Right lobe of liver (tissue), 6 donors: ENCODE measurements around the gene RTP3. TPM values are rescaled to one million over a fixed set of nuclear protein-coding genes. Genes with fewer than 3 reads are reported as not detected.

Experiments
- ATAC-seq, 4 donors: fragments of 200-7000 bp; cut with Tn5 transposase; one replicate each; pipeline ENCODE4 v1.9.1; 2020; ENCODE audit warnings: mild to moderate bottlenecking in 4 of 4, moderate library complexity in 4 of 4
- DNase-seq, 3 donors: peaks; one replicate each; pipeline ENCODE4 v3.0.0-alpha.2; 2020
- H3K27ac ChIP-seq, 3 donors: fragments of 200-600 bp; one replicate each; pipeline ENCODE4 v1.8.0; 2022
- H3K27me3 ChIP-seq, 2 donors: fragments of 200-600 bp; one replicate each; pipeline ENCODE4 v1.8.0; 2022
- H3K36me3 ChIP-seq, 4 donors: fragments of 200-600 bp; sonication (generic) in 1 of 4; one replicate each; pipeline versions ENCODE4 v1.5.1 to v1.8.0; 2017 to 2022; ENCODE audit warnings: control low read depth in 1 of 4
- H3K4me1 ChIP-seq, 4 donors: fragments of 200-600 bp; sonication (generic) in 1 of 4; one replicate each; pipeline versions ENCODE4 v1.5.1 to v1.8.0; 2017 to 2022; ENCODE audit warnings: control low read depth in 1 of 4
- H3K4me3 ChIP-seq, 3 donors: fragments of 200-600 bp; one replicate each; pipeline ENCODE4 v1.8.0; 2022
- H3K9me3 ChIP-seq, 4 donors: fragments of 200-600 bp; sonication (generic) in 1 of 4; one replicate each; pipeline versions ENCODE4 v1.5.1 to v1.8.0; 2017 to 2022; ENCODE audit warnings: control low read depth in 1 of 4
- CTCF ChIP-seq, 4 donors: fragments of 200-600 bp in 3 of 4; fragments of 450-650 bp in 1 of 4; IDR thresholded peaks; one replicate each; pipeline versions ENCODE4 v1.5.1 to v1.8.0; 2016 to 2022; ENCODE audit warnings: antibody characterized with exemption in 4 of 4, mild to moderate bottlenecking in 2 of 4
- POLR2A ChIP-seq: fragments of 450-650 bp; IDR thresholded peaks from one replicate; pipeline ENCODE4 v1.6.1; 2017; ENCODE audit warnings: antibody characterized with exemption, mild to moderate bottlenecking
- WGBS: methylation state at CpG from one replicate; pipeline ENCODE4 v1.1.6; 2018; ENCODE audit warnings: low coverage, low lambda C conversion rate; ENCODE audit not compliant: insufficient coverage; ENCODE audit errors: missing lambda C conversion rate; 5-methylcytosine and 5-hydroxymethylcytosine counted together
- intact Hi-C, 2 donors: fragments of 100-400 bp; cut with DNase I; formaldehyde crosslinking; loops; one replicate each; pipeline versions ENCODE4 v1.11.2 to v1.14.1; 2022
- total RNA-seq, 6 experiments: library from RNA; depleted of rRNA in 2 of 6; stranded (reverse); fragments of >200 nt in 2 of 6; fragmentation: NEBNext Ultra II Directional in 3 of 6; extraction: Animal tissue kit (Norgen Biotek cat#: 25700) in 3 of 6; gene quantifications; one replicate each; pipeline versions ENCODE4 v1.1.0 to v1.2.4, GENCODE V29; 2016 to 2023
- donor health status: DM: no; HTN: yes; CAD: no.
- donor health status: DM: no; HTN: no; CAD: no.
- donor health status: DM: no; HTN: no; CAD: no.
- donor health status: DM: no; HTN: yes; CAD: no.
- donor health status: DM: no; HTN: yes; CAD: no.

The RTP3 gene
- total RNA-seq, 6 experiments from 2014 or later, result 12.2 to 29.0 (median 20.9) TPM

GRCh38 chr3:46538803-46539442, 41.1 kb downstream of the RTP3 start:
- Histone ChIP-seq H3K36me3 (no peaks in the 10 kb centered on the region), H3K27me3 (no peaks in the 10 kb centered on the region), H3K4me1 (peaks cover 0 to 9% (median 0%) of the 10 kb centered on the region in 4 donors), H3K4me3 (no peak overlapping the region), H3K9me3 (no peaks in the 10 kb centered on the region), H3K27ac (no peak overlapping the region)
- ATAC-seq (peak; percentile 62 to 81 (median 76)), DNase-seq (peak in 2 of 3 donors; percentile 54 to 69)
- WGBS, result 47% methylated on average over 10 of the region's 14 CpGs
- intact Hi-C loops, result no loop called here
- TF ChIP-seq CTCF (IDR thresholded peaks at IDR 0.05) (no peak), POLR2A (no peak)

- intact Hi-C loops, result no loop called here
- Histone ChIP-seq H3K36me3 (no peaks in the 10 kb centered on the region), H3K4me1 (peaks cover 0 to 9% (median 0%) of the 10 kb centered on the region in 4 donors), H3K4me3 (no peak overlapping the region), H3K9me3 (no peaks in the 10 kb centered on the region), H3K27me3 (no peaks in the 10 kb centered on the region), H3K27ac (no peak overlapping the region)
- no peak for TF ChIP-seq CTCF (IDR thresholded peaks at IDR 0.05)
- no peak for TF ChIP-seq POLR2A
- ATAC-seq (no peak), DNase-seq (no peak)
- 67% methylated on average over 4 of the region's 9 CpGs for WGBS
Measured at GRCh38 chr3:46539443-46540005, 41.7 kb downstream of the RTP3 start.

- Histone ChIP-seq H3K4me3 (no peak overlapping the region), H3K36me3 (no peaks in the 10 kb centered on the region), H3K27me3 (no peaks in the 10 kb centered on the region), H3K27ac (no peak overlapping the region), H3K9me3 (no peaks in the 10 kb centered on the region), H3K4me1 (peaks cover 0 to 9% (median 0%) of the 10 kb centered on the region in 4 donors)
- TF ChIP-seq POLR2A, result no peak
- no peak for TF ChIP-seq CTCF (IDR thresholded peaks at IDR 0.05)
- ATAC-seq, result no peak
- no peak for DNase-seq
- intact Hi-C loops, result no loop called here
- 90% methylated on average over 2 of the region's 4 CpGs for WGBS
Measured at GRCh38 chr3:46540550-46540949, 42.8 kb downstream of the RTP3 start.

- WGBS, result 80% methylated on average over 1 of the region's 1 CpG
Measured at GRCh38 chr3:46541835-46542234, 44.1 kb downstream of the RTP3 start.

More at GRCh38 chr3:46541835-46542234, 44.1 kb downstream of the RTP3 start:
- H3K9me3 ChIP-seq, result no peaks in the 10 kb centered on the region
- H3K36me3 ChIP-seq, result no peaks in the 10 kb centered on the region
- peaks cover 0 to 9% (median 0%) of the 10 kb centered on the region in 4 donors for H3K4me1 ChIP-seq
- TF ChIP-seq CTCF (IDR thresholded peaks at IDR 0.05) (no peak), POLR2A (no peak)
- ATAC-seq (no peak), DNase-seq (no peak)
- no peak overlapping the region for H3K4me3 ChIP-seq
- no peak overlapping the region for H3K27ac ChIP-seq
- H3K27me3 ChIP-seq, result no peaks in the 10 kb centered on the region
- intact Hi-C loops, result no loop called here
